GM20431 (cell line): ENCODE data around the gene EPHA8.

Experiments used
- in situ Hi-C: fragments of 300-500 bp; cut with MseI, MboI; formaldehyde crosslinking; loops from one replicate; pipeline ENCODE4 v1.15.0; 2020; ENCODE audit warnings: low sequenced_read_pairs; ENCODE audit not compliant: unreplicated experiment

The EPHA8 gene

DNA sequence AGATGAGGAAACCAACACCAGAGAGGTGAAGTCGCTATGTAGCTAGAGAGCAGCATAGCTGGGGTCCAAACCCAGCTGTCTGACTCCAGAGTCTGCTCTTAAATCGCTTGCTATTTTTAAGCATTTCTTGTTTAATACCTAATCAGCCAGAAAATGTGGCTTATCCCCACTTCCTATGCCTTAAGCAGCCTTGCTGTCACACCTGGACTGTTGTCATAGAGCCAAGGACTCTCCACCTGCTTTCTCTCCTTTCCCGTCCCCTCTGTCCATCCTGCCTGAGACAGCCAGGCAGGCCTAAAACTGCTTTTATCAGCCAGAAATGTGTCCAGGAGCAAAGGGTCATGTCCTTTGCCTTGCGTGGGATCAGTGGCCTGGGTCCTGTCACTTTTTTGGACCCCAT, 28.3 kb upstream of the EPHA8 start:
- in situ Hi-C loops: no loop called here

GRCh38 chr1:22535399-22535798, 27.9 kb upstream of the EPHA8 start:
- in situ Hi-C loops: no loop called here

GRCh38 chr1:22536506-22536905, 26.8 kb upstream of the EPHA8 start:
- in situ Hi-C loops: no loop called here

- in situ Hi-C loops: no loop called here
Observed at GRCh38 chr1:22537441-22538139, 25.7 kb upstream of the EPHA8 start.

- in situ Hi-C loops: no loop called here
Observed at GRCh38 chr1:22539510-22540118, 23.7 kb upstream of the EPHA8 start.

- in situ Hi-C loops: no loop called here
Observed at GRCh38 chr1:22540337-22540736, 23.0 kb upstream of the EPHA8 start.

- in situ Hi-C loops: no loop called here
Observed at GRCh38 chr1:22542886-22543285, 20.4 kb upstream of the EPHA8 start.

GRCh38 chr1:22543679-22544078, 19.6 kb upstream of the EPHA8 start:
- in situ Hi-C loops: no loop called here

- in situ Hi-C loops: no loop called here
Observed at GRCh38 chr1:22544606-22545005, 18.7 kb upstream of the EPHA8 start.

- in situ Hi-C loops: no loop called here
Observed at GRCh38 chr1:22545141-22545540, 18.1 kb upstream of the EPHA8 start.

GRCh38 chr1:22547186-22547817, 16.0 kb upstream of the EPHA8 start:
- in situ Hi-C loops: no loop called here

- in situ Hi-C loops: no loop called here
Observed at GRCh38 chr1:22547818-22548462, 15.3 kb upstream of the EPHA8 start.

DNA sequence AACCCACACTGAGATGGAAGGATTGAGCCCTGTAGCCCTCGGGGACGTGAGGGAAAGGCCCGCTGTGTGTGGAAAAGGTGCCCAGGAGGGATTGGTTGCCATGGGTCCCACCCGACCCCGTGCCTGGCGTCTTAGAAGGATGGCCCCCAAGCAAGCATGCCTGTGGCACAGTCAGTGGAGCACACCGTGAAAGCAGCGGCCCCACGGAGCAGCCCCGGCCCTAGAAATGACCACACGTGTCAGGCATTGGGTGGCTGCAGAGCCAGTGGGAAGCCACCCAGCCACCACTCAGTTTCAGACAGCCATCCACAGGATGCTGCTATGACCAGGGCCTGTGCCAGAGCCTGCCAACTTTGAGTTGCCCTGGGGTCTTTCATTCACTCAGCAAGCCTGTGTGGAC, 13.3 kb upstream of the EPHA8 start:
- in situ Hi-C loops: no loop called here

DNA sequence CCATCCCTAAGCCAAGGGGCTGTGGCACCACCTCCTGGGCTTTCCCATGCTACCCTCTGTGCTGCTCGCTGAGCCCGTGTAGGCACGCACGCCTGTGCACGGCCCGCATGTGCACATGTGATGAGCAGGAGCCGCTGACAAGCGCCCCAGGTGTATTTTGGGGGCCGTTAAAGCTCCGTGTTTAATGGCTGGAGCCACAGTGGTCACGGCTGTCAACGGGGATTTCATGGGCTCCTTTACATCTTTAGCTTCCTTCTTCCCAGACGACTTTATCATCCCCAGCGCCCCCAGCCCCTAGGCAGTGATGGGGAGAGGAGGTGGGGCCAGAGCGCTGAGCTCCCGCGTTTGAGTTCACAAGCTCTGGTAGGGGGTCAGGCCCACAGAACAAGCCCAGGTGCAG, 11.7 kb upstream of the EPHA8 start:
- in situ Hi-C loops: no loop called here

DNA sequence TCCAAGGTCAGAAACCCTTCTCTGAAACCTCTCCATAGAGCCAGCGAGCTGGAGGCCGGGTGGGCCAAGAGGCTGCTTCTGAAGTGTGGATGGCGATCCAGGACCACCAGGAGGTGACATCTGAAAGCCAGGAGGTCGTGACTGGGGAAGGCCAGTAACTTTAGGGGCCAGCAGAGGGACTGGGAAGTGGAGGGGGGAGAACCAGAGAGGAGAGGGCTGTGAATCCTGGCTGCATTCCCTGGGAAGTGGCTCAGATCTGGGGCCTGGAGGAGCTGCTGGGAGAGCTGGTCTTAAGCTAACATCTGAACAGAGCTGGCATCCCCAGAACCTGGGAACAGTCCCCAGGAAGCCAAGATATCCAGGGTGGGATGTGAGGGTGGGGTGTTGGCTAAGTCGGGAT, 11.3 kb upstream of the EPHA8 start:
- in situ Hi-C loops: no loop called here

GRCh38 chr1:22553104-22553880, 10.0 kb upstream of the EPHA8 start:
- in situ Hi-C loops: no loop called here

DNA sequence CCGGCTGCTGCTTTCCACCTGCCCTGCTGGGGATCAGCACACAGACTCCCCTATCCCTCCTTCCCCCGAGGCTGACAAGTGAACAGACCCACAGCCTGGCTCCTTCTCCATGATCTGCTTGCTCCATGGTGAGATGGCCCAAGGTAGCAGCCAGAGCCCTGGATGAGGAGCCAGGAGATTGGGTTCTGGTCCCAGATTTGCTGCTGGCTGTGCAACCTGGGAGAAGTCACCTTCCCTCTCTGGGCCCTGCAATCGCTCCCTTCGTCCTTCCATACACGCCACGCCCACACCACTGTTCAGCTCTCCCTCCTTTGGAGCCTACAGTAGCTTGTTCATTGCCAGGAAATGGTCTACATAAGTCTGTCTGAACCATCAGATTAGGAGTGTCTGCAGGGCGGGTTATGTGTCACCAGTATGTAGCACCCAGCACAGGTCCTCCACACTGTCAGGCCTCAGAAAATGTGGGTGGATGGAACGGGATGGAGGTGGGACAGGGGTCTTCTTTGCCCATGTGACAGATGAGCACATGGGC, 9.2 kb upstream of the EPHA8 start:
- in situ Hi-C loops: no loop called here

DNA sequence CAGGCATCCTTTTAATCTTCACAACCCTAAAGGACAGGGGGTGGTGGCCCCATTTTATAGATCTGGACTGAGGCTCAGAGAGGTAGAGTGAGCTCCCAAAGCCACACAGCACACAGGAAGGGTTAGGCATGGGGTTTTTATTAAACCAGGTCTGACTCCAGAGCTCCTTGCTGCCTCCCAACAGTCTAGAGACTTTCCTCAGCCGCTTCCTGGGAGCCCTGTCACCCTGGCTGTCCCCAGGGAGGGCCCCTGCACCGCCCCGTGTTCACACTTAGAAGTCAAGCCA, 8.0 kb upstream of the EPHA8 start:
- in situ Hi-C loops: no loop called here

- in situ Hi-C loops: no loop called here
Observed at GRCh38 chr1:22556391-22557104, 6.7 kb upstream of the EPHA8 start.
